A549 (cell line): ENCODE measurements around the gene CXCL1. TPM values are rescaled to one million over a fixed set of nuclear protein-coding genes. Genes with fewer than 3 reads are reported as not detected.
A peak's percentile ranks its signal among the peaks of the same experiment; 100 is the strongest.

Experiments used
- ATAC-seq, 2 experiments: fragments of 200-7000 bp in 1 of 2; fragments of >200 bp in 1 of 2; cut with Nextera tagmentation in 1 of 2; cut with Tn5 transposase in 1 of 2; 3 replicates each; pipeline versions ENCODE4 v1.8.0 to v1.9.1; 2018 to 2020; ENCODE audit warnings: mild to moderate bottlenecking in 1 of 2, moderate library complexity in 1 of 2
- CTCF ChIA-PET: fragments of 300-600 bp; sonication (Branson Sonifier 250); formaldehyde crosslinking; extraction: SDS; loops from one replicate; lab custom pipeline; 2021; ENCODE audit warnings: antibody characterized with exemption, inconsistent platforms; lab: Yijun Ruan, JAX
- POLR2A ChIA-PET: fragments of 350-600 bp; formaldehyde crosslinking; extraction: SDS; loops from one replicate; lab custom pipeline; 2021; ENCODE audit warnings: antibody characterized with exemption, inconsistent platforms; lab: Yijun Ruan, JAX
- DNase-seq, 2 experiments: peaks; one replicate each; pipeline versions ENCODE4 v3.0.0 to v3.0.0-alpha.2; 2011 to 2016; ENCODE audit warnings: low read depth in 1 of 2, low spot score in 1 of 2
- FAIRE-seq: peaks from 2 replicates; lab custom pipeline; 2011; peaks lifted over from hg19 to GRCh38; lab: Jason Lieb, UNC
- H3K27ac ChIP-seq, 2 experiments: fragments of >200 bp; sonication (Bioruptor Twin); formaldehyde crosslinking; 3 replicates each; pipeline ENCODE4 v1.5.1; 2016 to 2017
- H3K4me1 ChIP-seq: fragments of >200 bp; sonication (Bioruptor Twin); formaldehyde crosslinking; 3 replicates; pipeline ENCODE4 v1.6.1; 2016
- H3K4me2 ChIP-seq: fragments of >200 bp; sonication (Bioruptor Twin); formaldehyde crosslinking; 3 replicates; pipeline ENCODE4 v1.6.1; 2016
- H3K4me3 ChIP-seq: fragments of >200 bp; sonication (Bioruptor Twin); formaldehyde crosslinking; 3 replicates; pipeline ENCODE4 v1.5.1; 2016
- H3K9me3 ChIP-seq: fragments of >200 bp; sonication (Bioruptor Twin); formaldehyde crosslinking; 3 replicates; pipeline ENCODE4 v1.6.1; 2016
- HEYL ChIP-seq: fragments of 250-450 bp; sonication (Bioruptor Pico); IDR thresholded peaks from 2 replicates; pipeline ENCODE4 v1.8.0; 2021; ENCODE audit warnings: mild to moderate bottlenecking, moderate library complexity
- MAZ ChIP-seq: fragments of 150-350 bp; IDR thresholded peaks from 2 replicates; pipeline ENCODE4 v1.6.1; 2014; ENCODE audit warnings: antibody characterized with exemption, low read depth, low read length, borderline replicate concordance
- NFE2L2 ChIP-seq: fragments of 150-350 bp; conservative IDR thresholded peaks from 2 replicates; pipeline ENCODE4 v1.6.1; 2014; ENCODE audit warnings: low read length
- POLR2A ChIP-seq: IDR thresholded peaks from 2 replicates; pipeline ENCODE4 v1.6.1; 2012; ENCODE audit warnings: mild to moderate bottlenecking, low read length
- TFCP2L1 ChIP-seq: fragments of 250-450 bp; sonication (Bioruptor Pico); IDR thresholded peaks from 2 replicates; pipeline ENCODE4 v1.5.0; 2021; ENCODE audit warnings: mild to moderate bottlenecking
- WGBS: methylation state at CpG from one replicate; pipeline ENCODE4 v1.1.6; 2017; ENCODE audit errors: missing lambda C conversion rate; 5-methylcytosine and 5-hydroxymethylcytosine counted together
- polyA plus RNA-seq, 4 experiments: library from polyadenylated mRNA; depleted of rRNA in 3 of 4; stranded (reverse); fragments of >200 nt; fragmentation: RNase III in 1 of 4; extraction: RNeasy Plus Mini Kit Qiagen cat#74134 plus additional on column Dnase treatment in 1 of 4; gene quantifications; 2 replicates in 3 of 4; 3 replicates in 1 of 4; pipeline ENCODE4 v1.2.3, GENCODE V29; 2011 to 2017
- TF ChIP-seq, protein P1 (sequence below): fragments of >200 bp; sonication (Bioruptor Twin); formaldehyde crosslinking; IDR thresholded peaks from 2 replicates; pipeline ENCODE4 v1.6.1; 2016

The CXCL1 gene
- polyA plus RNA-seq, 2 of the 4 experiments (the other 2 are of a cell fraction) = 14.9 to 20.0 TPM

DNA sequence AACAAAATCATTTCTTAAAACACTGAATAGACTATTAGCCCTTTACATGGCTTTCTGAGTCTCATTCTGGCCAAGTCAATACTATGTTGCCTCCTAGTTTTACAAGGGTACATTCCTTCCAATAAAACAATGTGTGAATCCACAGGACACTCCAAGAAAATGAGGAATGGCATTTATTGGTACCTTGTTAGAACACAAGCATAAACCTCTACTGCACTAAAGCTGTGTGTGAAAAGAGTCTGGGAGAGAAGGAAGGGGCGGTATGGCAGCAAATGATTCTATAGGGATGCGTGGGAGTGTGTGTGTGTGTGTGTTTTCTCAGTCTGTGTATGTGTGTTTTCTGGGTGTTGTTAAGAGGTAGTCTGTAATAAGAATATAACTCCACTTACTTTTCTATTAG lies 48.9 kb downstream of the CXCL1 start:
- H3K27ac ChIP-seq = peak overlapping the region; percentile 81 to 89
- H3K4me3 ChIP-seq = no peak overlapping the region
- peak overlapping the region; percentile 55; the same call in 2 of the 3 replicates for H3K4me2 ChIP-seq
- ATAC-seq (no peak), DNase-seq (no peak), FAIRE-seq (no peak)
- TF ChIP-seq, protein P1, sequence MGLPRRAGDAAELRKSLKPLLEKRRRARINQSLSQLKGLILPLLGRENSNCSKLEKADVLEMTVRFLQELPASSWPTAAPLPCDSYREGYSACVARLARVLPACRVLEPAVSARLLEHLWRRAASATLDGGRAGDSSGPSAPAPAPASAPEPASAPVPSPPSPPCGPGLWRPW = no peak
- no peak for TF ChIP-seq HEYL (CRISPR knock-in tag)
- TF ChIP-seq TFCP2L1 (CRISPR knock-in tag) = no peak
- ChIA-PET POLR2A (interaction anchor here (1.8 kb wide), 1 partner anchor 26 kb away, joined by 5 read pairs; no protein-coding TSS in a partner anchor), CTCF (interaction anchor here (1.6 kb wide), 1 partner anchor 216 kb away, joined by 4 read pairs; no protein-coding TSS in a partner anchor)
- peaks cover 27% of the 10 kb centered on the region for H3K4me1 ChIP-seq
- WGBS = 94% methylated on average over 2 of the region's 2 CpGs
- peaks cover 8% of the 10 kb centered on the region; the same call in 1 of the 3 replicates for H3K9me3 ChIP-seq

DNA sequence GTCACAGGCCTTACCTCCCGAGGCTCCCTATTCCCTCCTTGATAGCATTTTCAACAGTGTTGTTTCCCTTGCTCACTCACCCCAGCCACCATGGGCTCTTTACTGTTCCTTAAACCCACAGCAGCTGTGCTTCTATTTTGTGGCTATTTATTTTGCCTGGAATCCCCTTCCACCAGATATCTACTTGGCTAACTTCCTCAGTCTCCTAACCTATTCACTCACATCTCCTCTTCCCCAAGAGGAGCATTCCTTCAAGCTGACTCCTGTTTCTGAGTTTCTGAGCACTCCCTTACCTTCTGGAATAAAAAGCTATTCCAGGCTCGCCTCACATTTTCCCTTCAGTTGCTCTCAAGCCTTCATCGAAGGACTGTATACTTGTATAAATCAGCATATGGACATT lies 50.5 kb downstream of the CXCL1 start:
- FAIRE-seq = no peak
- Histone ChIP-seq H3K4me1 (peaks cover 30% of the 10 kb centered on the region), H3K27ac (peak overlapping the region in 1 of 2 experiments; percentile 61; a peak in 3 of 6 replicates), H3K4me3 (no peak overlapping the region), H3K4me2 (no peak overlapping the region), H3K9me3 (peaks cover 8% of the 10 kb centered on the region; the same call in 1 of the 3 replicates)
- no peak for DNase-seq
- whole genome bisulfite sequencing = 94% methylated on average over 3 of the region's 3 CpGs
- ATAC-seq = no peak
- CTCF ChIA-PET = interaction anchor here (1.6 to 2.9 kb wide), 4 partner anchors 53 to 346 kb away, joined by 5 to 9 read pairs (median 8); no protein-coding TSS in a partner anchor
- POLR2A ChIA-PET = interaction anchor here (1.2 kb wide), 1 partner anchor 51 kb away, joined by 3 read pairs; the partner anchor contains the start of gene CXCL1
- TF ChIP-seq MAZ (no peak), NFE2L2 (no peak), POLR2A (no peak)

Other genes starting within 250 kb of the CXCL1 start
- 4.4 and 5.9 TPM in 2 replicates for gene RASSF6, start 249.0 kb upstream of the CXCL1 start, polyA plus RNA-seq (2011; rRNA removed)
- gene RASSF6, start 249.0 kb upstream of the CXCL1 start, polyA plus RNA-seq (2017; fragmentation: RNase III; extraction: RNeasy Plus Mini Kit Qiagen cat#74134 plus additional on column Dnase treatment) = 1.6 to 1.8 TPM (median 1.8 TPM) in 3 replicates
- gene CXCL8, start 128.8 kb upstream of the CXCL1 start, polyA plus RNA-seq (2011; rRNA removed) = 57.2 and 87.7 TPM in 2 replicates
- 4.0 to 5.6 TPM (median 4.4 TPM) in 3 replicates for gene CXCL8, start 128.8 kb upstream of the CXCL1 start, polyA plus RNA-seq (2017; fragmentation: RNase III; extraction: RNeasy Plus Mini Kit Qiagen cat#74134 plus additional on column Dnase treatment)
- 0.06 TPM in 1 of 2 replicates, not detected in the other for gene CXCL6, start 32.7 kb upstream of the CXCL1 start, polyA plus RNA-seq (2011; rRNA removed)
- gene CXCL6, start 32.7 kb upstream of the CXCL1 start, polyA plus RNA-seq (2017; fragmentation: RNase III; extraction: RNeasy Plus Mini Kit Qiagen cat#74134 plus additional on column Dnase treatment) = 0.11 to 0.16 TPM in 2 of 3 replicates, not detected in the other
- not detected in 2 replicates for gene PF4V1, start 16.1 kb upstream of the CXCL1 start, polyA plus RNA-seq (2011; rRNA removed)
- gene PF4V1, start 16.1 kb upstream of the CXCL1 start, polyA plus RNA-seq (2017; fragmentation: RNase III; extraction: RNeasy Plus Mini Kit Qiagen cat#74134 plus additional on column Dnase treatment) = not detected in 3 replicates
- gene PF4, start 112.6 kb downstream of the CXCL1 start, polyA plus RNA-seq (2011; rRNA removed) = 0.81 and 1.1 TPM in 2 replicates
- 0.87 to 1.7 TPM (median 1.0 TPM) in 3 replicates for gene PF4, start 112.6 kb downstream of the CXCL1 start, polyA plus RNA-seq (2017; fragmentation: RNase III; extraction: RNeasy Plus Mini Kit Qiagen cat#74134 plus additional on column Dnase treatment)
- gene PPBP, start 118.8 kb downstream of the CXCL1 start, polyA plus RNA-seq (2011; rRNA removed) = 0.16 TPM in 1 of 2 replicates, not detected in the other
- 0.35 TPM in 1 of 3 replicates, not detected in the others for gene PPBP, start 118.8 kb downstream of the CXCL1 start, polyA plus RNA-seq (2017; fragmentation: RNase III; extraction: RNeasy Plus Mini Kit Qiagen cat#74134 plus additional on column Dnase treatment)
- gene CXCL5, start 129.3 kb downstream of the CXCL1 start, polyA plus RNA-seq (2011; rRNA removed) = 116 and 195 TPM in 2 replicates
- gene CXCL5, start 129.3 kb downstream of the CXCL1 start, polyA plus RNA-seq (2017; fragmentation: RNase III; extraction: RNeasy Plus Mini Kit Qiagen cat#74134 plus additional on column Dnase treatment) = 107 to 127 TPM (median 120 TPM) in 3 replicates
- gene CXCL3, start 169.3 kb downstream of the CXCL1 start, polyA plus RNA-seq (2011; rRNA removed) = 14.9 and 17.9 TPM in 2 replicates
- 5.1 to 5.5 TPM (median 5.2 TPM) in 3 replicates for gene CXCL3, start 169.3 kb downstream of the CXCL1 start, polyA plus RNA-seq (2017; fragmentation: RNase III; extraction: RNeasy Plus Mini Kit Qiagen cat#74134 plus additional on column Dnase treatment)
- 59.5 and 122 TPM in 2 replicates for gene CXCL2, start 229.8 kb downstream of the CXCL1 start, polyA plus RNA-seq (2011; rRNA removed)
- 9.3 to 10.6 TPM (median 9.4 TPM) in 3 replicates for gene CXCL2, start 229.8 kb downstream of the CXCL1 start, polyA plus RNA-seq (2017; fragmentation: RNase III; extraction: RNeasy Plus Mini Kit Qiagen cat#74134 plus additional on column Dnase treatment)